ENCODE results near the gene TCAP. TPM values are rescaled to one million over a fixed set of nuclear protein-coding genes. Genes with fewer than 3 reads are reported as not detected.

TCAP gene
- polyA plus RNA-seq, 3 donors, result 1.3 TPM; not detected in 2

- TF ChIP-seq CTCF (IDR thresholded peaks at IDR 0.05), result no peak
- no peak overlapping the region for H3K27ac ChIP-seq (ENCODE audit: low read depth in 1 of 2, low read length in 2 of 2)
- Mint-ChIP-seq H3K36me3 (peaks cover 0 to 1% of the 10 kb centered on the region in 2 donors), H3K27ac (no peak overlapping the region), H3K9me3 (peaks cover 0 to 13% (median 5%) of the 10 kb centered on the region in 7 donors), H3K4me1 (peaks cover 14% of the 10 kb centered on the region), H3K27me3 (ENCODE audit: low read depth in 3 of 3) (peaks cover 55 to 80% (median 63%) of the 10 kb centered on the region in 3 donors), H3K4me3 (no peak overlapping the region)
- H3K9me3 ChIP-seq (replicated peaks in 1 of 2; ENCODE audit: control insufficient read depth in 1 of 2, insufficient read depth in 1 of 2, low read length in 2 of 2), result peaks cover 0 to 11% of the 10 kb centered on the region in 2 donors
- no peak overlapping the region for H2AFZ ChIP-seq (ENCODE audit: insufficient read depth, low read depth, low read length, poor library complexity, severe bottlenecking)
- no peak overlapping the region for H3K4me3 ChIP-seq (replicated peaks in 1 of 3; ENCODE audit: low read depth in 2 of 3, low read length in 3 of 3)
- peaks cover 12 to 14% of the 10 kb centered on the region in 2 donors for H3K4me1 ChIP-seq (ENCODE audit: control insufficient read depth in 1 of 2, insufficient read depth in 2 of 2, low read length in 2 of 2)
- H4K20me1 ChIP-seq (ENCODE audit: insufficient read depth, low read length), result peaks cover under 1% of the 10 kb centered on the region
- 93% methylated on average over 13 of the region's 23 CpGs for WGBS (ENCODE audit: insufficient coverage)
- intact Hi-C loops (cut with micrococcal nuclease), result loop anchor here in 1 of 2 donors (5.0 kb wide), 1 partner anchor 48 kb away; no protein-coding TSS in a partner anchor
- no peaks in the 10 kb centered on the region for H3K36me3 ChIP-seq (replicated peaks in 1 of 2; ENCODE audit: control insufficient read depth in 1 of 2, insufficient read depth in 2 of 2, low read length in 2 of 2)
- DNase-seq, result no peak
- no peak overlapping the region for H3K4me2 ChIP-seq (replicated peaks; ENCODE audit: extremely low read depth, low read length, poor library complexity, severe bottlenecking)
- no peaks in the 10 kb centered on the region for H3K79me2 ChIP-seq (ENCODE audit: insufficient read depth, low read length)
- H3K9ac ChIP-seq (ENCODE audit: insufficient read depth, low read length, poor library complexity, severe bottlenecking), result no peak overlapping the region
- H3K27me3 ChIP-seq (ENCODE audit: control insufficient read depth in 2 of 2, insufficient read depth in 2 of 2, low read length in 2 of 2), result peaks cover 19 to 65% of the 10 kb centered on the region in 2 donors
Observed at GRCh38 chr17:39669897-39670735, 5.0 kb downstream of the TCAP start.

- Histone ChIP-seq H3K27me3 (ENCODE audit: control insufficient read depth in 2 of 2, insufficient read depth in 2 of 2, low read length in 2 of 2) (peaks cover 19 to 59% of the 10 kb centered on the region in 2 donors), H3K4me1 (ENCODE audit: control insufficient read depth in 1 of 2, insufficient read depth in 2 of 2, low read length in 2 of 2) (peaks cover 12 to 14% of the 10 kb centered on the region in 2 donors)
- no peak overlapping the region for H3K27ac Mint-ChIP-seq
Observed at GRCh38 chr17:39670746-39671145, 5.6 kb downstream of the TCAP start.

More at GRCh38 chr17:39670746-39671145, 5.6 kb downstream of the TCAP start:
- H3K4me3 ChIP-seq (replicated peaks in 1 of 3; ENCODE audit: low read depth in 2 of 3, low read length in 3 of 3), result no peak overlapping the region
- Mint-ChIP-seq H3K27me3 (ENCODE audit: low read depth in 3 of 3) (peaks cover 48 to 74% (median 58%) of the 10 kb centered on the region in 3 donors), H3K4me3 (no peak overlapping the region), H3K36me3 (peaks cover 0 to 1% of the 10 kb centered on the region in 2 donors), H3K4me1 (peaks cover 14% of the 10 kb centered on the region), H3K9me3 (peaks cover 0 to 11% (median 5%) of the 10 kb centered on the region in 7 donors)
- H4K20me1 ChIP-seq (ENCODE audit: insufficient read depth, low read length), result no peaks in the 10 kb centered on the region
- H3K27ac ChIP-seq (ENCODE audit: low read depth in 1 of 2, low read length in 2 of 2), result no peak overlapping the region
- no peak overlapping the region for H3K9ac ChIP-seq (ENCODE audit: insufficient read depth, low read length, poor library complexity, severe bottlenecking)
- intact Hi-C loops (cut with micrococcal nuclease), result no loop called here
- DNase-seq, result no peak
- 73% methylated on average over 3 of the region's 4 CpGs for whole genome bisulfite sequencing (ENCODE audit: insufficient coverage)
- no peaks in the 10 kb centered on the region for H3K36me3 ChIP-seq (replicated peaks in 1 of 2; ENCODE audit: control insufficient read depth in 1 of 2, insufficient read depth in 2 of 2, low read length in 2 of 2)
- peaks cover 0 to 11% of the 10 kb centered on the region in 2 donors for H3K9me3 ChIP-seq (replicated peaks in 1 of 2; ENCODE audit: control insufficient read depth in 1 of 2, insufficient read depth in 1 of 2, low read length in 2 of 2)
- no peak overlapping the region for H2AFZ ChIP-seq (ENCODE audit: insufficient read depth, low read depth, low read length, poor library complexity, severe bottlenecking)
- no peak overlapping the region for H3K4me2 ChIP-seq (replicated peaks; ENCODE audit: extremely low read depth, low read length, poor library complexity, severe bottlenecking)
- no peaks in the 10 kb centered on the region for H3K79me2 ChIP-seq (ENCODE audit: insufficient read depth, low read length)
- no peak for TF ChIP-seq CTCF (IDR thresholded peaks at IDR 0.05)
